GM15510 (cell line): ENCODE data around the gene TUBAL3.

Experiments
- POLR2A ChIP-seq: IDR thresholded peaks from 3 replicates; pipeline ENCODE4 v1.6.1; 2011; ENCODE audit warnings: borderline replicate concordance; ENCODE audit not compliant: insufficient read length; ENCODE audit errors: extremely low read depth

The TUBAL3 gene

GRCh38 chr10:5369362-5370158 is 35.1 kb downstream of the TUBAL3 start:
- TF ChIP-seq POLR2A = no peak

DNA sequence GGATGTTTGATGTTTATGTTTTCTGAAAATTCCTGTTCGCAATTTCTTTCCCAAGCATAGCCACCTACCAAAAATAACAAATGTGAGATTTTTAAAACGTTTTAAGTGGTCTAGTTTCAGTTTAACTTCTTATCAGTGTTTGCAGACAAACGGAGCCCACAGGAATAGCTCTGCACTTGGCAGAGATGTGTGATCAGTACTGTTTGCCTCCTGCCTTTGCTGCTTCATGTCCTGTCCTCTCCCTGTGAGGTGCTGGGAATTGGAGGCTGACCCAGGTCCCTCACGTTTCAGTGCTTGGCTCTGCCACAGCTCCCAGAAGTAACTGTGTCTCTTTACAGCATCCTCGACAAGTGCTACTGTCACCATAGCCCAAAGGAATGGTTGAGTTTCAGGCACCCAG is 38.7 kb downstream of the TUBAL3 start:
- no peak for TF ChIP-seq POLR2A

GRCh38 chr10:5364890-5365338 is 39.7 kb downstream of the TUBAL3 start, which contains the start of gene UCN3:
Gene UCN3, plus strand, starts transcription at chr10:5364966. Its CDS starts 8,755 bp downstream, at chr10:5373721.
- no peak for TF ChIP-seq POLR2A

DNA sequence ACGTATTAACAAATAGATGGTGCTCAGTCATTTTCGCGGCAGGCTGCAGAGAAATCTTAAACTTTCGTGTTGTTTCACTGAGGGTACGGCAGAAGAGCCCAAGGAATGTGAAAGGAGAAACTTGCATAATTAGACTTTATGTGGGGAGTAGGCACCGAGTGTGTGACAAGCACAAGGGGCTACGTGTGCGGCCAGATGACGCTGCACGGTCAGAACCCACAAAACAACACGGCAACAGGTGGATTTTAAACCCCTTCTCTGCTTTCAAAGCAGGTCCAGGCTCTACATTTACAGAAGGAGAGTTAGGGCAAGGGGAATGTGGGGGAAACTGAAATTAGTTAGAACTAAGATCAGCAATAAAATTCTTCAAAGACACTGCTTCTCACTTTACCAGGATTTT is 40.3 kb downstream of the TUBAL3 start:
- TF ChIP-seq POLR2A = no peak

- TF ChIP-seq POLR2A = no peak
Observed at GRCh38 chr10:5362873-5363272, 41.8 kb downstream of the TUBAL3 start.

- TF ChIP-seq POLR2A = no peak
Observed at GRCh38 chr10:5361966-5362365, 42.7 kb downstream of the TUBAL3 start.

- TF ChIP-seq POLR2A = no peak
Observed at GRCh38 chr10:5360318-5360915, 44.2 kb downstream of the TUBAL3 start.

GRCh38 chr10:5356302-5356763 is 48.3 kb downstream of the TUBAL3 start:
- TF ChIP-seq POLR2A = no peak

GRCh38 chr10:5355594-5356301 is 48.9 kb downstream of the TUBAL3 start:
- no peak for TF ChIP-seq POLR2A

DNA sequence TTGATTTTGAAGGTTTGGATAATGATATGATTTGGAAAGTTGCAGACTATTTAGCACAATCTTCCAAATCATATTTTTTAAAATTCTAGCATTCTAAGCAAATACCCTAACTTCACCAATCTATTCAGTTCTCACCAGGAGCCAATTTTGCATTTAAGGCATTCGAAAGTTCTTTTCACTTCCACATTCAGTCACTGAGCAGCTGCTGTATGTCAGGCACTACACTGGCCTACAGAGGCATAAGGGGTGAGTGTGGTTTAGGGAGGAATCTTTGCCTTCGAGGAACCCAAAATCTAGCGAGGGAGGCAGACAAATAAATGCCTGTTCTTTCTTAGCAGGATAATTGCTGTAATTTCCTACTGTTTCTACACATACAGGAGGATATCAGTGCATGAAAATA is 50.6 kb downstream of the TUBAL3 start:
- no peak for TF ChIP-seq POLR2A

GRCh38 chr10:5349362-5349761 is 55.3 kb downstream of the TUBAL3 start:
- no peak for TF ChIP-seq POLR2A

DNA sequence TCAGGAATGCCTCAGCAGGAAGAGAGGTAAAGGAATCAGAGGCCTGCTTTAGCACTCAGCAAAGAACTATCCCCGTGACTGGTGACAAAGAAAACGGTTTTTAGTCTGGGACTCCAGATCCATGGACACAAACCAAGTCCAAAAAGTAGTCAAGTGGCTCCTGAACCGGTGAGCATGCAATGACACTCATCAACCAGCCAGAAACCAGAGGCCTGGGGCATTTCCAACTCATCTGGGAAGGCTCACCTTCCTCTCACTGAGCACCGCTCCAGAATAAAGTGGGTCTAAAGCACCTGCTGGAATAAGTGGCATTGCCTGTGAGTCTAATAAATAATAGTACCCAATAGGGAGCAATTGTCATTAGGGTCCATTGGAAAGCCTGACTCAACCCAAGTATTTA is 57.7 kb downstream of the TUBAL3 start:
- no peak for TF ChIP-seq POLR2A

DNA sequence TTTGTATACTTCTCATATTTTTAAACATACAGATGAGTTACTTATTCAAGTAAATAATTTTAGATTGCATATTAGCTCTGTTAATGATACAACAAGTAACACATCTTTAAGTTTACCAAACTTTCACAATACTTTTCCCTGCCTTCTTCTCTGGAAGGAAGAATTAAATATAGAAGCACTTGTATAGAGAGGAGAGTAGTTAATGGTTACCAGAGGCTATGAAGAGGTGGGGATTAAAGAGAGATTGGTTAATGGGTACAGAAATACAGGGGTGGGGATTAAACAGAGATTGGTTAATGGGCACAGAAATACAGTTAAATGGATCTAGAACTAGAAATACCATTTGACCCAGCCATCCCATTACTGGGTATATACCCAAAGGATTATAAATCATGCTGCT is 59.9 kb downstream of the TUBAL3 start:
- TF ChIP-seq POLR2A = no peak

GRCh38 chr10:5343979-5344378 is 60.6 kb downstream of the TUBAL3 start:
- no peak for TF ChIP-seq POLR2A

- TF ChIP-seq POLR2A = no peak
Observed at GRCh38 chr10:5343561-5343960, 61.1 kb downstream of the TUBAL3 start.
